Activated T-helper 1 cell treated with Interleukin-2 at 50 U/mL for 16 hours (primary cell): Measurements from ENCODE around the gene VAPA.

Experiments
- DNase-seq: peaks from one replicate; pipeline ENCODE4 v3.0.0-alpha.2; 2020; ENCODE audit warnings: low read depth

VAPA gene

GRCh38 chr18:10003281-10003680, 89.5 kb downstream of the VAPA start:
- DNase-seq: no peak

- no peak for DNase-seq
Measured at GRCh38 chr18:10003866-10004265, 90.0 kb downstream of the VAPA start.

DNA sequence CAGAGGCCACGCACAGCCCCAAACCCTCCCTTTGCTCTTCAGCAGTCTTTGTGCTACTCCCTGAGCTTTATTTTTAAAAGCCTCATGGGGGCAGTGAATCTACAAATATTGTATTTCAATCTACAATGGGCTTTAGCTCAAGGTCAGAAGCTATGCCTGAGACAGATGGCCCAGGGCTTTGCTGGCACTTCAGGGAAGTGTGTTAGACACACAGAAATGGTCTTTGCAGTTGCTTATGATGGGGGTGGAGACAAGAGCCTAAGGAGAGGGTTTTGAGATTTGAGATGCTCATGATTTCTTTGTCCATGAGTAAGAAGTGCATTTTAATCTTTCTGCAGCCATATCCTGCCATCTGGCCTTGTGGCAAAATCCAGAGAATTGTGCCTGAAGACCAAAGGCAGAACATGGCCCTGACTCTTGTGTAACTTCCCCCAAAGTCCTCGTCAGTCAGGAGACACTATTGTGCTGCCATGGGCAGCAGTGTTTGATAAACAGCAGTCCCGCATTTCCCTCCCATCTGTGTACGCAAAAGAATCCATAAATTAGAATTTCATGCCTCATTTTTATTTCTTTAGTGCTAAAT, 92.6 kb downstream of the VAPA start:
- DNase-seq: no peak

GRCh38 chr18:10008006-10008647, 94.3 kb downstream of the VAPA start:
- DNase-seq: no peak
